ENCODE data around the gene AFMID. TPM values are rescaled to one million over a fixed set of nuclear protein-coding genes. Genes with fewer than 3 reads are reported as not detected.
"Not testable (repeated sequence)": the region's sequence is repeated elsewhere in the genome, so short reads cannot be mapped to it uniquely, and the experiment has no call there.

AFMID gene
- total RNA-seq, 1 experiment from 2014 or later: 20.9 TPM

- no peak for DNase-seq (ENCODE audit: low read depth)
Observed at GRCh38 chr17:78223765-78224164, 36.6 kb downstream of the AFMID start.

- no peak for DNase-seq (ENCODE audit: low read depth)
Observed at GRCh38 chr17:78224231-78225087, 37.3 kb downstream of the AFMID start.

- DNase-seq (ENCODE audit: low read depth): no peak
Observed at GRCh38 chr17:78225088-78225865, 38.1 kb downstream of the AFMID start.

- no peak for DNase-seq (ENCODE audit: low read depth)
Observed at GRCh38 chr17:78226055-78226758, 39.0 kb downstream of the AFMID start.

- peak; percentile 47 for DNase-seq (ENCODE audit: low read depth)
Observed at GRCh38 chr17:78226759-78227454, 39.7 kb downstream of the AFMID start.

- peak; percentile 65 for DNase-seq (ENCODE audit: low read depth)
Observed at GRCh38 chr17:78227455-78227916, 40.3 kb downstream of the AFMID start.

GRCh38 chr17:78228176-78228575 is 41.0 kb downstream of the AFMID start:
- DNase-seq (ENCODE audit: low read depth): no peak

GRCh38 chr17:78230252-78230962 is 43.2 kb downstream of the AFMID start:
- no peak for DNase-seq (ENCODE audit: low read depth)

GRCh38 chr17:78230996-78231935 is 44.1 kb downstream of the AFMID start, which contains the start of gene TMEM235:
TMEM235 (plus strand) TSS chr17:78231631; CDS start chr17:78232024, 393 bp downstream.
- DNase-seq (ENCODE audit: low read depth): no peak

- peak; percentile 8 for DNase-seq (ENCODE audit: low read depth)
Observed at GRCh38 chr17:78231991-78232858, 45.1 kb downstream of the AFMID start.

- no peak for DNase-seq (ENCODE audit: low read depth)
Observed at GRCh38 chr17:78232859-78233173, 45.7 kb downstream of the AFMID start.

GRCh38 chr17:78233678-78234077 is 46.5 kb downstream of the AFMID start:
- no peak for DNase-seq (ENCODE audit: low read depth)

- DNase-seq (ENCODE audit: low read depth): no peak
Observed at GRCh38 chr17:78234261-78234865, 47.2 kb downstream of the AFMID start.

GRCh38 chr17:78235022-78235421 is 47.9 kb downstream of the AFMID start:
- DNase-seq (ENCODE audit: low read depth): not testable (repeated sequence)

GRCh38 chr17:78235885-78236284 is 48.7 kb downstream of the AFMID start:
- no peak for DNase-seq (ENCODE audit: low read depth)

- no peak for DNase-seq (ENCODE audit: low read depth)
Observed at GRCh38 chr17:78236362-78237127, 49.4 kb downstream of the AFMID start.

GRCh38 chr17:78237401-78238012 is 50.3 kb downstream of the AFMID start:
- DNase-seq (ENCODE audit: low read depth): no peak
